ENCODE results near the gene NABP1. TPM values are rescaled to one million over a fixed set of nuclear protein-coding genes. Genes with fewer than 3 reads are reported as not detected.

NABP1 gene
- total RNA-seq, result 13.5 to 15.6 TPM (median 15.4 TPM) in 3 replicates

GRCh38 chr2:191677646-191678436, at the start of gene NABP1:
Gene NABP1, plus strand, starts transcription at chr2:191678136. Its CDS starts 479 bp downstream, at chr2:191678615.
- no peak for TF ChIP-seq CTCF (IDR thresholded peaks at IDR 0.05; ENCODE audit: unreplicated experiment)
- Mint-ChIP-seq H3K4me3 (peak within 1 kb of the TSS; percentile 95), H3K4me1 (peaks cover 19% of the 10 kb centered on the region), H3K27ac (peak within 1 kb of the TSS; percentile 100), H3K27me3 (ENCODE audit: low read depth) (no peaks in the 10 kb centered on the region), H3K9me3 (no peaks in the 10 kb centered on the region), H3K36me3 (peaks cover 4% of the 10 kb centered on the region)
- peak; percentile 98 for DNase-seq (ENCODE audit: low spot score in 2 of 2, unreplicated experiment in 2 of 2)

GRCh38 chr2:191629001-191629453, 48.9 kb upstream of the NABP1 start:
- Mint-ChIP-seq H3K27ac (no peak overlapping the region), H3K4me1 (peaks cover 16% of the 10 kb centered on the region), H3K4me3 (no peak overlapping the region), H3K27me3 (ENCODE audit: low read depth) (no peaks in the 10 kb centered on the region), H3K9me3 (peaks cover 3% of the 10 kb centered on the region), H3K36me3 (no peaks in the 10 kb centered on the region)
- TF ChIP-seq CTCF (IDR thresholded peaks at IDR 0.05; ENCODE audit: unreplicated experiment), result no peak
- no peak for DNase-seq (ENCODE audit: low spot score in 2 of 2, unreplicated experiment in 2 of 2)

- Mint-ChIP-seq H3K9me3 (peaks cover 3% of the 10 kb centered on the region), H3K4me1 (peaks cover 13% of the 10 kb centered on the region), H3K27me3 (ENCODE audit: low read depth) (no peaks in the 10 kb centered on the region), H3K4me3 (no peak overlapping the region), H3K36me3 (no peaks in the 10 kb centered on the region), H3K27ac (no peak overlapping the region)
- DNase-seq (ENCODE audit: low spot score in 2 of 2, unreplicated experiment in 2 of 2), result no peak
- no peak for TF ChIP-seq CTCF (IDR thresholded peaks at IDR 0.05; ENCODE audit: unreplicated experiment)
These were observed 47.8 kb upstream of the NABP1 start for GRCh38 chr2:191629976-191630712.

- Mint-ChIP-seq H3K36me3 (no peaks in the 10 kb centered on the region), H3K9me3 (peaks cover 3% of the 10 kb centered on the region), H3K4me3 (no peak overlapping the region), H3K27ac (peak overlapping the region; percentile 80), H3K27me3 (ENCODE audit: low read depth) (no peaks in the 10 kb centered on the region), H3K4me1 (peaks cover 26% of the 10 kb centered on the region)
- peak; percentile 32 to 48 for DNase-seq (ENCODE audit: low spot score in 2 of 2, unreplicated experiment in 2 of 2)
- TF ChIP-seq CTCF (IDR thresholded peaks at IDR 0.05; ENCODE audit: unreplicated experiment), result no peak
These were observed 46.2 kb upstream of the NABP1 start for GRCh38 chr2:191631754-191632153.

GRCh38 chr2:191632426-191632825, 45.5 kb upstream of the NABP1 start:
- TF ChIP-seq CTCF (IDR thresholded peaks at IDR 0.05; ENCODE audit: unreplicated experiment), result no peak
- peaks cover 3% of the 10 kb centered on the region for H3K9me3 Mint-ChIP-seq
- H3K27me3 Mint-ChIP-seq (ENCODE audit: low read depth), result no peaks in the 10 kb centered on the region
- no peak for DNase-seq (ENCODE audit: low spot score in 2 of 2, unreplicated experiment in 2 of 2)
- no peaks in the 10 kb centered on the region for H3K36me3 Mint-ChIP-seq
- peaks cover 27% of the 10 kb centered on the region for H3K4me1 Mint-ChIP-seq
- H3K27ac Mint-ChIP-seq, result peak overlapping the region; percentile 80
- no peak overlapping the region for H3K4me3 Mint-ChIP-seq
